Type B pancreatic cell (in vitro differentiated cells): ENCODE data around the gene MKNK2. TPM values are rescaled to one million over a fixed set of nuclear protein-coding genes. Genes with fewer than 3 reads are reported as not detected.

ENCODE experiments used
- DNase-seq: peaks from one replicate; pipeline ENCODE4 v3.0.0; 2021; ENCODE audit warnings: mixed read lengths; ENCODE audit not compliant: unreplicated experiment; ENCODE audit errors: extremely low spot score
- H3K27ac Mint-ChIP-seq: 2 replicates; pipeline ENCODE4 v1.8.0; 2021; ENCODE audit warnings: mild to moderate bottlenecking, mixed read lengths
- H3K27me3 Mint-ChIP-seq: 2 replicates; pipeline ENCODE4 v1.8.0; 2021; ENCODE audit warnings: mixed read lengths
- H3K36me3 Mint-ChIP-seq: 2 replicates; pipeline ENCODE4 v1.8.0; 2021; ENCODE audit warnings: mixed read lengths
- H3K4me1 Mint-ChIP-seq: one replicate; pipeline ENCODE4 v1.8.0; 2021; ENCODE audit warnings: mixed read lengths; ENCODE audit not compliant: unreplicated experiment
- H3K4me3 Mint-ChIP-seq: 2 replicates; pipeline ENCODE4 v1.8.0; 2021; ENCODE audit warnings: mild to moderate bottlenecking, mixed read lengths
- H3K9me3 Mint-ChIP-seq: 2 replicates; pipeline ENCODE4 v1.8.0; 2021; ENCODE audit warnings: mixed read lengths
- total RNA-seq: library from RNA; stranded (reverse); gene quantifications from 2 replicates; pipeline ENCODE4 v1.2.1, GENCODE V29; 2021; ENCODE audit warnings: low replicate concordance
- TF ChIP-seq, protein P1 (sequence below): fragments of 200-600 bp; sonication (generic); conservative IDR thresholded peaks from 2 replicates; pipeline ENCODE4 v1.5.0; 2021; ENCODE audit warnings: antibody characterized with exemption, mild to moderate bottlenecking

MKNK2 gene
- total RNA-seq, 1 donor from 2014 or later: 118 TPM

DNA sequence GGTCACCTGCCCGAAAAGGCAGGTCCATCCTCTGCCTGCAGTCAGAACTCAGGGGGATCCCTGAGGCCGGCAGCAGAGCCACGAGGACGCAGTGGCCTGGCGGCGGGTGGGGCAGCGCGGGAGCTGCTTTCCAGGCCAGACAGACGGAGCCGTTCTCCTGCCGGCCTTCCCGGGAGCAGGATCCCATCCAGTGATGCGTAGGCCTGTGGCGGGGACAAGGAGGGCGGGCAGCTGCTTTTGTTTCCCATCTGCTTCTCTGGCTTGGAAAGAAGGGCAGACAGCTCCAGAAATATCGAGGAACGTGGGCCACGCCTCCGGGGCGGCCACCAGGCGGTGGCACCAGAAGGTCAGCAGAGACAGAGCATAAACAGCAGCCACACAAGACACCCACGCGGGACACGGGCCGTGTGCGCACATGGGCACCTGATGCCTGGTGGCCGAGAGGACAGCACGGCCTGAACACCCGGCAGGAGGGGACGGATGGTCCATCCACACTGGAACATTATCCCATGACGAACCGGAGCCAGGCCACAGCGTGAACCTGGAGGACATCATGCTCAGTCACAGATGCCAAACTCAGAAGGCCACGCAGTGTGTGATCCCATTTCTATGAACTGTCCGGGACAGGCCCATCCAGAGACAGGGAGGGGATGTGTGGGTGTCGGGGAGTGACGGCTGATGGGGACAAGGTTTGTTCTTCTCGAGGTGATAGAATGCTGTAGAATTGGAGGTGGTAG lies 13.9 kb upstream of the MKNK2 start:
- no peaks in the 10 kb centered on the region for H3K36me3 Mint-ChIP-seq
- TF ChIP-seq, protein P1, sequence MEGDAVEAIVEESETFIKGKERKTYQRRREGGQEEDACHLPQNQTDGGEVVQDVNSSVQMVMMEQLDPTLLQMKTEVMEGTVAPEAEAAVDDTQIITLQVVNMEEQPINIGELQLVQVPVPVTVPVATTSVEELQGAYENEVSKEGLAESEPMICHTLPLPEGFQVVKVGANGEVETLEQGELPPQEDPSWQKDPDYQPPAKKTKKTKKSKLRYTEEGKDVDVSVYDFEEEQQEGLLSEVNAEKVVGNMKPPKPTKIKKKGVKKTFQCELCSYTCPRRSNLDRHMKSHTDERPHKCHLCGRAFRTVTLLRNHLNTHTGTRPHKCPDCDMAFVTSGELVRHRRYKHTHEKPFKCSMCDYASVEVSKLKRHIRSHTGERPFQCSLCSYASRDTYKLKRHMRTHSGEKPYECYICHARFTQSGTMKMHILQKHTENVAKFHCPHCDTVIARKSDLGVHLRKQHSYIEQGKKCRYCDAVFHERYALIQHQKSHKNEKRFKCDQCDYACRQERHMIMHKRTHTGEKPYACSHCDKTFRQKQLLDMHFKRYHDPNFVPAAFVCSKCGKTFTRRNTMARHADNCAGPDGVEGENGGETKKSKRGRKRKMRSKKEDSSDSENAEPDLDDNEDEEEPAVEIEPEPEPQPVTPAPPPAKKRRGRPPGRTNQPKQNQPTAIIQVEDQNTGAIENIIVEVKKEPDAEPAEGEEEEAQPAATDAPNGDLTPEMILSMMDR: no peak
- peak overlapping the region; percentile 21 for H3K27ac Mint-ChIP-seq
- H3K9me3 Mint-ChIP-seq: no peaks in the 10 kb centered on the region
- no peak for DNase-seq
- H3K4me1 Mint-ChIP-seq: peaks cover 18% of the 10 kb centered on the region
- no peaks in the 10 kb centered on the region for H3K27me3 Mint-ChIP-seq
- H3K4me3 Mint-ChIP-seq: no peak overlapping the region

DNA sequence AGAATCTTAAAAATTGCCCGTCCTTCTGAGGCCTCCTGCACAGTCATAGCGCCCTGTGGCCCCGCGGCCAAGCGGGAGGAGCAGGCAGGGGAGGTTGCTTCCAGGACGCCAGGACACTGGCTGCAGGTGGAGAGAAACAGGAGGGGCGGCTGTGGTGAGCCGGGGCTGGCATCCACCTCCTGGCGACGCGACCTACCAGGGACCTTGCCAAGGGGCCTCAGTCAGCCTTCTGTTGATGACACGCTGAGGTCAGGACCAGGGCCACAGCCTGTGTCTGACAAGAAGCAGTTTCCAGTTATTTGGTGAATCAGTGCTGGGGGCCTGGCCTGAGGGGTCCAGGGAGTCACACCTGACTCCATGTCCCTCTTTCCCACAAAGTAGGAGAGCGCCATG lies 13.3 kb upstream of the MKNK2 start:
- TF ChIP-seq, protein P1: no peak
- DNase-seq: peak; percentile 67
- Mint-ChIP-seq H3K4me1 (peaks cover 14% of the 10 kb centered on the region), H3K27ac (no peak overlapping the region), H3K27me3 (no peaks in the 10 kb centered on the region), H3K36me3 (no peaks in the 10 kb centered on the region), H3K4me3 (no peak overlapping the region), H3K9me3 (no peaks in the 10 kb centered on the region)

DNA sequence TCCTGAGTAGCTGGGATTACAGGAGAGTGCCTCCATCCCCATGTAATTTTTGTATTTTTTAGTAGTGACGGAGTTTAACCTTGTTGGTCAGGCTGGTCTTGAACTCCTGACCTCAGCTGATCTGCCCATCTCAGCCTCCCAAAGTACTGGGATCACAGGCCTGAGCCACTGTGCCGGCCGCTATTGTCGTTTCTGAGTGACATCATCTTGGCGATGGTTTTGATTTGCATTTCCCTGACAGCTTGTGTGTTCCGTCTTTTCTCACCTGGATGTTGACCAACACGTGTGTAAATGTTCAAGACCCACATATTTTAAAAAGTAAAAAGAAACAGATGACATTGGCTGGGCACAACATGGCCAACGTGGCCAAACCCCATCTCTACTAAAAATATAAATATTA lies 12.8 kb upstream of the MKNK2 start:
- no peak for DNase-seq
- Mint-ChIP-seq H3K4me3 (peak overlapping the region; percentile 41), H3K27me3 (no peaks in the 10 kb centered on the region), H3K4me1 (peaks cover 14% of the 10 kb centered on the region), H3K9me3 (no peaks in the 10 kb centered on the region), H3K36me3 (no peaks in the 10 kb centered on the region), H3K27ac (peak overlapping the region; percentile 68)
- TF ChIP-seq, protein P1: no peak

DNA sequence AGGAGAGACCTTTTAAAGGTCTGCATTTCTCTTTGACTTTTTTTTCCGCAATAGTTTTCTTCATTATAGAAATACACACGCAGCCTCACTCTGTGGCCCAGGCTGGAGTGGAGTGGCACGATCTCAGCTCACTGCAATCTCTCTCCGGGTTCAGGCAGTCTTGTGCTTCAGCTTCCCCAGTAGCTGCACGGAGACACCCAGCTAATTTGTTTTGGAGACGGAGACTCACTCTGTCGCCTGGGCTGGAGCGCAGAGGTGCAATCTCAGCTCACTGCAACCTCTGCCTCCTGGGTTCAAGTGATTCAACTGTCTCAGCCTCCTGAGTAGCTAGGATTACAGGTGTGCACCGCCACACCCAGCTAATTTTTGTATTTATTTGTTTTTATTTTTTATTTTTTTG lies 11.7 kb upstream of the MKNK2 start:
- Mint-ChIP-seq H3K27me3 (no peaks in the 10 kb centered on the region), H3K9me3 (no peaks in the 10 kb centered on the region), H3K4me1 (peaks cover 14% of the 10 kb centered on the region), H3K36me3 (no peaks in the 10 kb centered on the region), H3K4me3 (peak overlapping the region; percentile 94), H3K27ac (peak overlapping the region; percentile 96)
- TF ChIP-seq, protein P1: no peak
- no peak for DNase-seq

DNA sequence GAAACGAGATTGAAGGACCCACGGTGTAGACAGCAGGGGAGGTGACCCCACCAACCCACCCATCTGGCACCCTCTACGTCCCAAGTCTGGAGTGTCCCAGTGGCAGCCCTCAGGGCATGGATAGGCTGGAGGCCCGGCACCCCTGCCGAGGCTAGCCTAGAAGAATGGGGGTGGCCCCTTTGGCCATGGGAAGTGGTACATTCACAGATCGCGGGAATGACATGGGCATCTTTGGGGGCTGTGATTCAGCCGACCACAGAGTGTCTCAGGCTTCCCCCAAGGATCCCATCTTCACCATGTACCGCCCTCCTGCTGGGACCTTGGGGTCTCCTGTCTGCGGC lies 11.3 kb upstream of the MKNK2 start:
- no peaks in the 10 kb centered on the region for H3K36me3 Mint-ChIP-seq
- TF ChIP-seq, protein P1: no peak

More for the DNA sequence above, 11.3 kb upstream of the MKNK2 start:
- no peaks in the 10 kb centered on the region for H3K27me3 Mint-ChIP-seq
- peak overlapping the region; percentile 94 for H3K4me3 Mint-ChIP-seq
- H3K27ac Mint-ChIP-seq: peak overlapping the region; percentile 96
- no peaks in the 10 kb centered on the region for H3K9me3 Mint-ChIP-seq
- peaks cover 14% of the 10 kb centered on the region for H3K4me1 Mint-ChIP-seq
- DNase-seq: no peak
